GM18861 (cell line): ENCODE results near the gene PSENEN.

Experiments used
- ATAC-seq: cut with Tn5 transposase; IDR thresholded peaks from one replicate; pipeline ENCODE4 v1.9.1; 2021; ENCODE audit not compliant: unreplicated experiment

PSENEN gene

DNA sequence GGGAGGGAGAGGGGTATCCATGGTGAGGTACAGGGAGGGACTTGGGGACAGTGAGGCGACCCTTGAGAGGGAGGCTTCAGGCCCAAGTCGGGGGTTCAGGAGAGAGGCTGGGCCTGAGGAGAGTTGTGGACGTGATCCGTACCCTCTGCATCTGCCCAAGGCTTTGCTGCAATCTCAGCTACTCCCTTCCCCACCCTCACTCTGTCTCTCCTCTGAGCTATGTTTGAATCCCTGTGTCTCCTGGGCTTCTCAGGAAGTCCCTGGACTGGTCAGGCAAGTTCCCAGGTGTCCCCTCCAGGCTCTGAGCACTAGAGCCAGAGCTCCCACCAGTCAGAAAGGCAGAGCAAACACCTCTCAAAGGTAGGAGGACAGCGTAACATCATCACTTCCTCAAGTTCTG lies 4.7 kb downstream of the PSENEN start:
- ATAC-seq = no peak

DNA sequence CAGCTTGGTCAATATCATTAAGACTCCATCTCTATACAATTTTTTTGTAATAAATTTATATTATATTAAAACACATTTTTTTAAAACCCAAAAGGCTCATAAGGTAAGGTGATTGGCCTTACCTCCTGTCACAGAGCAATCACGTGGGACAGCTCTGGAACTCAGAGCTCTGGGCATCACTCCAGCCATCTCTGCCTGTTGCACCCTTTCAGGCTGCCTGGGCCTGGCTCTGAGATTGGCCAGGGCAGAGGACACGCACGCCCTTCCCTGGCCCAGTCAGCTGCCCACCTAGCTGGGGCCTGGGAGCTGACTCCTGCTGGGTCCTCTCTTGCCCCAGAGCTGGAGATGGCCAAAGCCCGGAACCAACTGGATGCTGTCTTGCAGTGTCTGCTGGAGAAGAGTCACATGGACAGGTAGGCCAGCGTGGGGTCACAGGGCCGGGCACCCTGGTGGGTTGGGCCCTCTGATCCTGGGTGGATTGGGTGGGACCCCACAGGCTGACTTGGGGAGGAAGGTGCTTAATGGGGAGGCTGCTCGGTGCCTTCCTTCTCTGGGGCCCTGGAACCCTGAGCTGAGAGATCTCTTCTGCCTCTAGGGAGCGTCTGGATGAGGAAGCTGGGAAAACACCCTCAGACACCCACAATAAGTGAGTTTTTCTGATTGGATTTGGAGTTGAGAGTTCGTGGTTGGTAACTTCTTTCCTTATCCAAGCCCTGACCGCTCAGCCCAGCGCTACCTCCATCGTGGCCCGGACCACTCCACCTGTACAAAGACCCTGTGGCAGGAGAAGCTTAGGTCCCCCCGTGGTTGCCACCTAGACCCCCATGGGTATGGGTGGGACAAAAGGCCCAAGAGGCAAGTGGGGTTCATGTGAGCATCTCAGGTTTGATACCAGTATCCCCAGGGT lies 6.6 kb downstream of the PSENEN start:
- no peak for ATAC-seq

DNA sequence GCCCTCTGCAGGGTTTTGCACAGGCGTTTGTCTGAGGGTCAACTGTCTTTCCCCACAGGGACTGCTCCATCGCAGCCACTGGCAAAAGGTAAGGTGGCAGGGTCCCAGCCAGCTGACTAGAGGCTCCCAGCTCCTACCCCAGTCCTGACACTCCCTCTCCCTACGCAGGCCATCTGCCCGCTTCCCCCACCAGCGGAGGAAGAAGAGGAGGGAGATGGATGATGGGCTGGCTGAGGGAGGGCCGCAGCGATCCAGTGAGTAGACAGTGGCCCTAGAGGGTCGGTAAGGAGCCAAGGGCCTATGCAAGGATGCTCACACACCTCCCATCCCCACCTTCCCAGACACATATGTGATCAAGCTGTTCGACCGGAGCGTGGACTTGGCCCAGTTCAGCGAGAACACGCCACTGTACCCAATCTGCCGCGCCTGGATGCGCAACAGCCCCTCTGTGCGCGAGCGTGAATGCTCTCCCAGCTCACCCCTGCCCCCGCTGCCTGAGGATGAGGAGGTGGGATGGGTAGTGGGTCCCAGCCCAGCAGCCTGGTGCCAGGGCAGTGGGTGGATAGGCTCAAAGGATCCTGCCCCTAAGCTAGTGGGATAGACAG lies 7.4 kb downstream of the PSENEN start:
- no peak for ATAC-seq

DNA sequence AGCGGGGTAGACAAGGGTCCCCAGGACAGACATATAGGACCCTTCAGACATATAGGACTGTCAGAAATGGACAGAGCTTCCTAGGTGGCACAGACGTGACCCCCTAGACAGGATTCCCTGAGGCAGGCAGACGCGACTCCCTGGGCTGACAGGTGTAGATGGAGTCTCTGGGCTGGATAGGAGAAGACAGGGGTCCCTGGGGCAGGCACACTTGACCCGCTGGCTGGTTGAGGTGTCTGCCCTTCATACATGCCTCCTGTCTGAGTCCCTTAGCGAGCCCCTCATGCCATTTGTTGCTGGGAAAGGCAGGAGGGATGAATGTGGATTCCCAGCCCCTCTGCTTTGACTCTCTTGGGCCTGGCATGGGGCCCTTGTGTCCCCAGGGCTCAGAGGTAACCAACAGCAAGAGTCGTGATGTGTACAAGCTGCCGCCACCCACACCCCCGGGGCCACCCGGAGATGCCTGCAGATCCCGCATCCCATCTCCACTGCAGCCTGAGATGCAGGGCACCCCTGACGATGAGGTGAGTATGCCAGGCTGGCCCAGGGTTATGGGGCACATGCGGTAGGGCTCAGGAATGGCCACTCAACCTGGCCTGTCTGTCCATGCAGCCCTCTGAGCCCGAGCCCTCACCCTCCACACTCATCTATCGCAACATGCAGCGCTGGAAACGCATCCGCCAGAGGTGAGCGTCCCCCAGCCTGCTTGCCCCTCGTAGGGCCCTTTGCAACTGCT lies 8.4 kb downstream of the PSENEN start:
- ATAC-seq = no peak

DNA sequence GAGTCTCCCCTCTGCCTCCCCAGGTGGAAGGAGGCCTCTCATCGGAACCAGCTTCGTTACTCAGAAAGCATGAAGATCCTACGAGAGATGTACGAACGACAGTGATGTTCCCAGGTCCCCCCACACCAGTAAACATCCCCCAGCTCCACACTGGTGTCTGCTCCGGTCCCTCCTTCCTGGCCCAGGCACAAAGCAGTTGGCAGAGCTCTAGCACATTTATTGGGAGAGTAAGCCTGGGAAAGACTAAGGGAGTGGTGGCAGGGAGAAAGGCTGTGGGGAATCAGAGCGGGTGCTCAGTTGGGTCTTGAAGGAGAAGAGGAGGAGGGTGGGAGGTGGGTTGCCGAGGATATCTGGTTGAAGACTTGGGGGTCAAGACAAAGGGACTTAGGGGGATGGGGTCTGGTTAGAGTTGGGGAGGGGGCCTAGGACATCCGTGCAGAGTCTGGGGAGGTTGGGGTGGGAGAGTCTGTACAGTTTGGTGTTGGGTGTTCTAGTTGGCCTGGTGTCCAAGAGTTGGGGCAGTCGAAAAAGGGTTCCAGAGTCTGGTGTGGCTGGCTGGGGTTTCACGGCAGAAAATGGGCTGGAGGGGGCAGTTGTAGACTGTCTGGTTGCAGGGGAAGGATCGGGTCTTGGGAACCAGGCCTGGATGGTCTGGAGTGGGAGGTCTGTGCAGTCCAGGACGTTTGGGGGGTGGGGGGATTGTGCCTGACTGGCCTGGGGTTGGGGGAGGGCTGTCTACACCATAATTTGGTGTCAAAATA lies 9.1 kb downstream of the PSENEN start:
- ATAC-seq = no peak

DNA sequence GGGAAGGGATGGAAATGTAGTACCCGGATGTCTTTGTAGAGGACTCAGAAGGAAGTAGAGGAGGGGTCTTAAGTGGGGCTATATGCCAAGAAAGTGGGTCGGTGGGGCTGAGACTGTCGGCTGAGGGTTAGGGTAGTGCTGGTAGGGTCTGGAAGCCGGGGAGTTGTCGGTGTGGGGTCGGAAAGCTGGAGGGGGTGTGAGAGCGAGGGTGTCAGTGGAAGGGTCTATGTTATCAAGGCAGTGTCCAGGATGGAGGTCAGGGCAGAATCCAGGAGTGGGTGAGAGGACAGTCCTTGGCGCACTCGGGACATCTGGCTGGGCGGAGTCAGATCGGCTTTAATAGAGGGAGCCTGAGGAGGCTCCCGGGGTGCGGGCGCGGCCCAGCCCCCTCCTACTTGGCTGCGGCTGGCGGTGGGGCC lies 9.7 kb downstream of the PSENEN start:
- ATAC-seq = no peak

DNA sequence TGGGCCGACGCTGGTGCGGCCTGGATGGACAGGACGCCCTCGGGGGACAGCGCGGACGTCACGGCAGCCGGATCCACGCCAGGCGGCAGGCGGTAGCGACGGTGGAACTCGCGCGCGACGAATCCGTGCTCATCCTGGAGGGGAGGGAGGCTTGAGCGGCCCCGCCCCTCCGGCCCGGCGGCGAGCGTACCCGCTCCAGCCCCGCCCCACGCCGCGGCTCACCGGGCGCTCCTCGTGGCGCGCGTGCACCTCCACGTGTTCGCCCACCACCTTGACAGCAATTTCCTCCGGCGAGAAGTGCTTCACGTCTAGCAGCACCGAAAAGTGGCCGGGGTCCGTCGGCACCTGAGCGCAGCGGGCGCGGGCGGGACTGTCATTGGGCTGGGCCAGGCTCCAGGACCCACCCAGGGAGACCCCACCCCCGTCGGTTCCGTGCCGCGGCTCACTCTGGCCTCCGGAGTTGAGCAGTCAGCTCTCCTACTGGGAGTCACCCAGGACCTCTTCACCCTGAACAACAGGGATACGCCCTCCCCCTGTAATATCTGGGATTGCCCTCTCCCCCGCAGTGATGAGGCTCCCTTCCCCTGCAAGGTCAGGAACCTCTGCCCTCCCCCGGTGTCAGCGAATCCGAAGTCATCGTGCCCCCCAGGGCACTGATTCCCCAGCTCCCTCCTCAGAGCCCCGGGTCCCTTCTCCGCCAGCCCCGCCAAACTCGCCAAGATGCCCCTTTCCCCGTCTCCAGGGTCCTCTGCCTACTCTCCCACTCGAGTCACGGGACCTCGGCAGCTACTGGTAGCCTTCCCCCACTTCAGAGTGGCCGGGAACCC lies 10.3 kb downstream of the PSENEN start:
- no peak for ATAC-seq

DNA sequence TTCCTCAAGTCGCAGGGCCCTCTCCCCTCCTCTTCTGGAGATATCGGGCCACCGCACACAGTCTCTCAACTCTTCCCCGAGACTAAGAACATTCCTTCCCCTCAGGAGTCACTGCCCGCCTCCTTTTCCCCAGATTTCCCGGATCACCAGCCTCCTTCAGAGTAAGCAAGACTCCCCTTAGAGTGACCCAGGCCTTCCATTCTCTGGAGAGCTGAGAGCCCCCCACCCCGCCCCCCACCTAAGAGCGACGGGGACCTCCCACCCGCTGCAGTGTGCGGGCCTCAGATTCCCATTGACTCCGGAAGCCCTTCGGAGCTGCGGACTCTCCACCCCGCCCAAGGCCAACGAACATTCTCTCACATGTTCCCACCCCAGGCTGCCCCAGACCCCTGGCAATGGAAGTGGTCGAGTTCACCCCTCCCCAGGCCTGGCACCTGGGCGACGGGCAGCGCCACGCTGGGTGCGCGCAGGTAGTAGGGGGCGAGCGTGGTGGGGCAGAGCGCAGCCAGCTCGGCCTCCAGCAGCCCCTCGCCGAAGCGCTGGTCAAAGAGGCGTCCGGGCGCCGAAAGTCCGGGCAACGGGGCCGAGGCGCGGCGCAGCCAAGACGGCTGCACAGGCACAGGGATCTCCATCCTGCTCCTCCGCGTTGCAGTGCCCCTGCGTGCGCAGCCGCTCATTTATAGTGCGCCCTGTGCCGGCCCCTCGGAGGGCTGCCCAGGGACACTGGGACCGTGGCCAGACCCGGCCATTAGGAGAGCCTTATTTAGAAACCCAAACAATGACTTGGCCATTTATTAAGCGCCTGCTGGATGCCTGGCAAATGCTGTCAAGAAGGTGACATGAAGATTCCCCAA lies 11.2 kb downstream of the PSENEN start, which contains the start of gene HSPB6:
Gene HSPB6 (minus strand): TSS at position 653 of the 854 bp plus-strand sequence. CDS start 21 bp downstream, at position 632.
- no peak for ATAC-seq

DNA sequence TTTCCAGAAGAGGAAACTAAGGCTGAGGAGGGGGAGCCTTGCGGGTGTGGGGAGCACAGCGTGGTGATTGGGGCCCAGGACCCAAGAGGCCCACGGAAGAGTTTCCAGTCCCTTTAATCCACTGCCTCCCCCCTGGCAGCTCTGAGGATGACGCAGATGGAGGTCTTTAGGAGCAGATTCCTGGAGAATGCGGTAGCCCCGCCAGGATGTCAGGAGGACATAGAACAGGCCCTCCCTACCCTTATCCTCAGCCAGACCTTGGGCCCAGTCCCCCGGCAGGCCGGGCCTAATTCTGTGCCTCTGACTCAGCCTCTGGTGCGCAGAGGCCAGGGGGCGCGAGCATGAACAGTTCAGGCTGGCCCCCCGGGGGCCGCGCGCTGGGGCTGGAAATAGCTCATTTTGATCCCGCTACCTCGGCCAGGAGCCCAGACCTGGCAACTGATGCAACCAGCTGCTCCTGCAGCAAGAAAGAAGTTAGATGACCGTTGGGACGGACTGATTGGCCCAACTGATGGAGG lies 11.8 kb downstream of the PSENEN start:
- peak; percentile 4 for ATAC-seq

DNA sequence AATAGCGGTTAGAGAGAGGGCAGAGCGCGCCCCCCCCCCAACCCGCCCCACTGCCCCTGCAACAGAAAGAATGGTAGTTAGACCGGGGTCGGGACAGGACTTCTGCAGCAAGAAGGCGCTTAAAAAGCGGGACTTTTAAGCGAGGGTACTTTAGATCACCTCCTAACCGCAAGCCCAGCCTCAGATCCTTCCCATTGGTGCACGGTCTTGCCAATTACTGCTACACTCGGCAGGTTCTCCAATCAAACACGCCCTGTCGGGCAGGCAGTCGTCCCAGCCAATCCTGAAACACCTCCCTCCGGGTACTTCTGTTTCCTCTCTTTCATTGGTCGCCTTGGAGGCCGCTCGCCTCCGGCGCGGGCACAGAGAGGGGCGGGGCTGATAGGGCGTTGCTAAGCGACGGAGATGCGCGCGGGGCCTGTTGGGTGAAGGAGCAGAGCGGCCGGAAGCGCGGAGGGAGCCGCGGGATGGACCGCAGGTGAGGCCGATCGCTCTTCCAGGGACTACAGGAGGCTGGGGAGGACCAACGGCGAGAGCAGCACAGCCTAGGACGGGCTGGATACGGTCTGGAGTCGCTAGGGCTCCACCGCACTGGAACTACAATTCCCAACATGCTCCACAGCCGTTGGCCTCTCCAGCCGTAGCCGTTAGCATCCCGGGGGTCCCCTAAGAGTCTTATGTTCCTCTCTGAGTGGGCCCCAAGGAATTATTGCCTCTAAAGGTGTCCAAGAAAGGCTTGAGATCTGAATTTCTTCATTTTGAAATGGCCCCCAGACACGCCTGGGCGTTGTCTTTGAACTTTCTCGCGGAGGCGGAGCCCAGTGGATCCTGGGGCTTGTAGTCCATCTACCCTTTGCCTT lies 12.5 kb downstream of the PSENEN start, which contains the start of gene PROSER3:
Gene PROSER3 (plus strand): TSS at position 428 of the 860 bp plus-strand sequence. CDS start 40 bp downstream, at position 468.
- ATAC-seq = peak; percentile 96

DNA sequence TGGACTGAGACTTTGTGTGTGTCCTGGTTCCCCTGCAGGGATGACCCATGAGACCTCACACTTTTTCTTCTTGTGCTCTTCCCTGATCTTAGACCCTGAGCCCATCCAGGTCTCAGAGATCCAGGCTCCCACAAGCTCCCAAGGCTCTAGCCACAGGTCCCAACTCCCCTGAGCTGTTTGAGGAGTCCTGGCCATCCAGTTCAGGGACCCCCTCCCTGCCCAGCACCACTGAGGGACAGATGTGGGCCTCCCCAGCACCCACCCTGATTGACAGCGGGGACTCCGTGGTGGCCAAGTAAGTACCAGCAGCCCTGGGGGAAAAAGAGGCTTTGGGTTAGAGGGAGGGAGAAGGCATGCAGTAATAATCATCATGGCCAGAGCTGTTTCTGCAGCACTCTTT lies 14.2 kb downstream of the PSENEN start:
- no peak for ATAC-seq

DNA sequence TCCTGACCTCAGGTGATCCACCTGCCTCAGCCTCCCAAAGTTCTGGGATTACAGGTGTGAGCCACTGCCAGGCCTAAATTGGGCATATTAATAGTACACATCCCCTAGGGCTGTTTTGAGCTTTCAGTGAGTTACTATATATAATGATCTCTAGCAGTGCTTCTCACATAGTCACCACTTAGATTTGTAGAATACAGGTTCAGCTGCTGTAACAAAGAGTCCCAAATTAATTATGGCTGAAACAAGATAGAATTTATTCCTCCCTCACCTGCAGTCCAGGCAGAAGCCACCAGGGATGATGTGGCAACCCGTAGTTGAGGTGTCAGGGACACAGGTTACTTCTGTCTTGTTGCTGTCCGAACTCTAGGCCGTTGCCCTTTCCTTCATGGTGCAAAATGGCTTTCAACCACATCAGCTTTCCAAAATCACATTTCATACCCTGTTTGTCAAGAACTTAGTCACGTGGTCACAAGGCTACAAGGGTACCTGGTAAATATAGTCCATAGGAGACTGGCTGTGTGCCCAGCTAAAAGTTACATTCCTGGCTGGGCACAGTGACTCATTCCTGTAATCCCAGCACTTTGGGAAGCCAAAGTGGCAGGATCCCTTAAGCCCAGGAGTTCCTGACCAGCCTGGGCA lies 15.4 kb downstream of the PSENEN start:
- ATAC-seq = no peak

DNA sequence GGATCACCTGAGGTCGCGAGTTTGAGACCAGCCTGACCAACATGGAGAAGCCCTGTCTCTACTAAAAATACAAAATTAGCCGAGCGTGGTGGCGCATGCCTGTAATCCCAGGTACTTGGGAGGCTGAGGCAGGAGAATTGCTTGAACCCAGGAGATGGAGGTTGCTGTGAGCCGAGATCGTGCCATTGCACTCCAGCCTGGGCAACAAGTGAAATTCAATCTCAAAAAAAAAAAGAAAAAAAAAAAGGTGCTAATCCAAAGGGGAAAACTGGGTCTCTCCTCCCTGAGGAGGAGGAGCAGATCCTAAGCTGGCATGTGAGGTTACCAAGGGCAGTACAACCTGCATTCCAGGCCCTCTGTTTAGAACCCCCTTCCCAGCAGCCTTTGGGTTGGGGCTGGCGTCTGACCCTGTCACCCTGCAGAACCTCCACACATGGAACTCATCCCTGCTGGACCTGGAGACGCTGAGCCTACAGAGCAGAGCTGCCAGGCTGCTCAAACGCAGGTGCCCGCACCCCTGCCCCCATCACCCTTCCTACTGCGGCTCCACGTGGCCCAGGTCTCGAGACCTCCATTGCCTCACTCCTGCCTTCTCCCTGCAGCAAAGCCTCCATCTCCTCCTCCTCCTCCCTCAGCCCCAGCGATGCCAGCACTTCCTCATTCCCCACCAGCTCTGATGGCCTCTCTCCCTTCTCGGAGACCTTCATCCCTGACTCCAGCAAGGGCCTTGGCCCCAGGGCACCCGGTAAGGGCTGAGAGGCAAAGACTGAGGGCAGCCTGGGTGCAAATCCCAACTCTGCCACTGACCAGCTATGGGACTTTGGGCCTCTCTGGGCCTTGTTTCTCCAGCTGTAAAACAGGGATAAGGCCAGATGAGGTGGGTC lies 19.2 kb downstream of the PSENEN start:
- no peak for ATAC-seq

DNA sequence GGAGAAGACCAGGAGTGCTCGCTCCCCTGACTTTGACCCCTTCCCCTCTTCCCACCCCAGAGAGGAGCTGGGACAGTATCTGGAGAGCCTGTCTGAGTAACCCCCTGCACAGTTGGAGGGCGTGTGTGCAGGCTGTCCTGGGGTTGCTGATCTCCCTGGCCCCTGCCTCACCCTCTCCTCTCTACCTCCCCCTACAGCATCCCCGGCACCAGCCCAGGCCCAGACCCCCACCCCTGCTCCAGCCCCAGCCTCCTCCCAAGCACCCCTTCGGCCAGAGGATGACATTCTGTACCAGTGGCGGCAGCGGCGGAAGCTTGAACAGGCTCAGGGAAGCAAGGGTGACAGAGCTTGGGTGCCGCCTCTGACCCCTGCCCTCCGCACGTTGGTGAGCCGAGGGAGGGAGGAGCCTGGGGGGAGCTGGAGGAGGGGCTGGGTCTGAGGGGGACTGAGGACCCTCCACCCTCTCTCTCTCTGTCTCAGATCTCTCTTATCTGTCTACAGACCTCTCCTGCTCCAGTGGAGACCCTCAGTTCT lies 21.2 kb downstream of the PSENEN start:
- ATAC-seq = no peak

DNA sequence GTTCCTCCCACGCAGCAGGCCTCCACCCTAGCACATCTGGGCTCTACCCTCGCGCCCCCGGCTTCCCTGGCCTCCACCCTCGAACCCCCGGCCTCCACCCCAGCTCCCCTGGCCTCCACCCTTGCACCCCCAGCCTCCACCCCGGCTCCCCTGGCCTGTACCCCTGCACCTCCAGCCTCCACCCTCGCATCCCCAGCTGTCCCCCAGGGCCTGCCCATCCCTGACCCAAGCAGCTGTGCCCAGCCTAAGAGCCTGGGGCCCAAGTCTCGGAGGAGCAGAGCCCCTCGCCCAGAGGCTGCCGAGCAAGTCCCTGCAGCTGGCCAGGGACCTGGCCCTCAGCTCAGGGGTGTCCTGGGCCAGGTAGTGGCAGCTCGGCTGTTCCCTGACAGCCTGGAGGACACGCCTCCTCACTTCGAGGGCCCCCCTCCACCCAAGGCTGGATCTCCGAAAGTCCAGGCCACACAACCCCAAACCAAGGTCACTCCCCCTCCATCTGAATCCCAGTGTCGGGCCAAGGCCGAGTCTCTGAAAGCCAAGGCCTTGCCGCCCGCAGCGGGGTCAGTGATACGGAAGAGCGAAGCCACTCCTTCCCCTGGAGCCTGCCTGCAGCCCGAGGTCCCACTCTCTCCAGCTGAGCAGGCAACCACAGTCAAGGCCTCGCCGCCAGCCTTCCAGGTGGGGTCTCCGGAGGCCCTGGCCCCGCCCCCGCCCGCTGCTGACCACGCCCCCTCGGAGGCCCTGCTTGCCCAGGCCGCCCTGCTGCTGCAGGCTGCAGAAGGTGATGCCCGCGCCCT lies 22.0 kb downstream of the PSENEN start:
- ATAC-seq = no peak
